Skeletal muscle cell (primary cell): ENCODE data around the gene ATP5F1D.

Experiments used
- DNase-seq: peaks from one replicate; pipeline ENCODE4 v3.0.0-alpha.2; 2010; ENCODE audit warnings: low read depth
- H3K4me3 ChIP-seq: 2 replicates; pipeline ENCODE4 v1.5.1; 2011; ENCODE audit warnings: low read depth, mild to moderate bottlenecking, control low read depth, low read length, moderate library complexity

Gene ATP5F1D

DNA sequence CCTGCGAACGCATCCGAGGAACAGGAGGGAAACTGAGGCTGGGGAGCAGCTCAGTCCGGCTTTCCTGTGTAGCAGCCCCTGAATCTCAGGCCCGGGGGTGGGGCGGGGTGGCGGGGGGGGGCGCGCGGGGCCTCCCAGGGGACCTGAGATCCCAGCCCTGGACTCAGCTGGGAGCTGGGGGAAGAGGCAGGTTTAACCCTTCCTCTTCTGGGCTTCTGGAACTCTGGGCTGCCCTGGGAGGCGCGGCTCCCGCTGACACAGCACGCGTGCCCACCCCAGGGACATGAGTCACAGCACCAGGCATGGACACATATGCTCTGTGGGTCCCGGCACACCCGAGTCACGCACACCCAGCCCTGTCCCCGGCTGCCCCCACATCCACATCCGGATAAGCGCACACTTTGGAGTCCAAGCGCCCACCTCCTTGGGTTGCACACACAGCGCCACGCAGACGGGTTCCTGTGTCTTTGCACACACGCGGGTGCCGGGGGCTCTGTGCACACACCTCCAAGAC is 24.1 kb downstream of the ATP5F1D start:
- peak; percentile 66 for DNase-seq
- H3K4me3 ChIP-seq, result peak overlapping the region; percentile 56

DNA sequence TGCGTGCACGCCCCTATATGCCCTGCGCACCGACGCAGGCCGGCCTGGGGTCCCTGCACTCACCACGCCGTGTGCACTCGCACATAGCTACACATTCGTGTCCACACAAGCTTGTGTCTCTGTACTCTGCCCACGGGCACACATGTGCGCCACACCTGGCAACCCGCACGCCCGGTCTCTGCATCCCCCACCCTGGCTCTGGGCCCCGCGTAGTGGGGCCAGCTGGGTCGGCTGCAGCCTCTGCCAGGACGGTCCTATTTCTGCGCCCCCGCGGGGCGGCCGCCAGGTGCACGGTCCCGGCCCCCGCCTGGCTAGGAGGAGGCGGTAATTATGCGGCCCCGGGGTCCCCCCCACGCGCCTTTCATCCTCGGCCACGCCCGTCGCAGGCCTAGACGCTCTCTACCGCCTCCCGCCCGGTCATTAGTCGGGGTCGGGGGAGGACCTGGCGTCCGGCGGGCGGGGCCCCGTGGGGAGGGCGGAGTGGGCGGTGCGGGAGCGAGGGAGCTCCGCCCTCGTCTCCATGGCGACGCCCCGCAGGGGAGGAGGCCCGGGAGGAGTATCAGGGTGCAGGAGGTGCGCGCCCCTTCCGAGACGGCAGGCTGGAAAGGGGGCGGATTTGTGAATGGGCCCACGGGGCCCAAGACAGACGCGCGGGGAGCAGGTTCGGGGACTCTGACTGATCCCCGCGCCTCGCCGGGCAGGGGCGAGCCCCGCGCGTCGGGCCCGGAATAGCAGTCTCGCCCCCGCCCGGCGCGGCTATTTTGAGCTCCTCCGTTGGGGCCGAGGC is 24.8 kb downstream of the ATP5F1D start:
- H3K4me3 ChIP-seq, result peak overlapping the region; percentile 56
- DNase-seq, result no peak

DNA sequence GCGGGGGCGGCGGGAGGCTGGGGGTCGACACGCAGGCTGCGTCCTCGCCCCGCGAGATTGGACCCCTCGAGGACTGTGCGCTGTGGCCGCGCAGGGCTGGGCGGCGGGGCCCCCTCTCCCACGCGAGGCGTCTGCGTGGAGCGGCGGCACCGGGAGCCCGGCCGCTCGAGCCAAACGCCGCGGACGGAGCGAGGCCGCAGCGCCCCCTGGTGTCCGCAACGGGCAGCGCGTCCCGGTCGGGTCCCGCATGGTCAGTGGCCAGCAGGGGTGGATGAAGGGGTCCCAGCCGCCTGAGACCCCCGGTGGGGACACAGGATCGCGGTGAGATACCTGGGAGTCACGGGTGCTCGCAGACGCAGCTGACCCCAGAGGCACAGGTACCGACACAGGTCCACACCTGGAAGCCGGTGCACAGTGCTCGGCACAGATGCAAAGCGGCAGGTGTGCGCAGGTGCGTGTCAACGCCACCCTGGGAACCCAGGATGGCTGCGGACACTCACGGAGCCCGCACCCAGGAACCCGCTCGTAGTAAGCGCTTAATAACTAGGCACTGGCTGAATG is 25.4 kb downstream of the ATP5F1D start:
- DNase-seq, result no peak
- peak overlapping the region; percentile 56 for H3K4me3 ChIP-seq

DNA sequence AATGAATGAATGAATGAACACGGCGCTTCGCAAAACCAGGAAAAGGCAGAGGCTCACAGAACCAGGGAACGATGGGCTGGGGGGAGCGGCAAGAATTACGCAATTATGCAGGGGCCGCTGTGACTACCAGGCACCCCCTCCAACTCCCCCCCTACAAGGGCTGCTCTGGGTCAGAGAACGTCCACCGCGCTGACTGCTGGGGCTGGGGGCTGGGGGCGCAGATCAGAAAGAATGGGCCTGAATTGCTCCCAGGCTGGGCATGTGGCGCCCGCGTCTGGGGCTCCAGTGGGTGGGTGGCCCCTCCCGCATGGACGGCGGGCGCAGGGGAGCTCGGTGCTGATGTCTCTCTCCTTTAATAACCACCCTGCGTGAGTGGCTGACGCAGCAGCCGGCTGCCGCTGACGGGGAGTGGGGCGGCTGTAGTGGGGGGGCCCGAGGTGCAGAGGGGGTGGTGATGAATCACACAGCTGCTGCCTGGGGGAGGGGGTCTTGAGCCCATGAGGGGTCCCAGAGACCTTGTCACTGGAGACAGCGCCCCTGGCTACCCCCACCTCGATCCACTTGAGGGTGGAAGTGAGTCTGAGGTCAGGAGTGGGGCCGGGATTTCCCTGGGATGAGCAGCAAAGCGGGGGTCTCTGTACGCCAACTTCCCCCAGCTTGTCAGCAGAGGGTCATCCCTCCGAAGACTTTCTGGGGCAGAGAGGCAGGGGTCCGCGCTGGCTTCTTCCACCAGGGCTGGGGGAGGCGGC is 26.1 kb downstream of the ATP5F1D start:
- peak overlapping the region; percentile 56 for H3K4me3 ChIP-seq
- no peak for DNase-seq

DNA sequence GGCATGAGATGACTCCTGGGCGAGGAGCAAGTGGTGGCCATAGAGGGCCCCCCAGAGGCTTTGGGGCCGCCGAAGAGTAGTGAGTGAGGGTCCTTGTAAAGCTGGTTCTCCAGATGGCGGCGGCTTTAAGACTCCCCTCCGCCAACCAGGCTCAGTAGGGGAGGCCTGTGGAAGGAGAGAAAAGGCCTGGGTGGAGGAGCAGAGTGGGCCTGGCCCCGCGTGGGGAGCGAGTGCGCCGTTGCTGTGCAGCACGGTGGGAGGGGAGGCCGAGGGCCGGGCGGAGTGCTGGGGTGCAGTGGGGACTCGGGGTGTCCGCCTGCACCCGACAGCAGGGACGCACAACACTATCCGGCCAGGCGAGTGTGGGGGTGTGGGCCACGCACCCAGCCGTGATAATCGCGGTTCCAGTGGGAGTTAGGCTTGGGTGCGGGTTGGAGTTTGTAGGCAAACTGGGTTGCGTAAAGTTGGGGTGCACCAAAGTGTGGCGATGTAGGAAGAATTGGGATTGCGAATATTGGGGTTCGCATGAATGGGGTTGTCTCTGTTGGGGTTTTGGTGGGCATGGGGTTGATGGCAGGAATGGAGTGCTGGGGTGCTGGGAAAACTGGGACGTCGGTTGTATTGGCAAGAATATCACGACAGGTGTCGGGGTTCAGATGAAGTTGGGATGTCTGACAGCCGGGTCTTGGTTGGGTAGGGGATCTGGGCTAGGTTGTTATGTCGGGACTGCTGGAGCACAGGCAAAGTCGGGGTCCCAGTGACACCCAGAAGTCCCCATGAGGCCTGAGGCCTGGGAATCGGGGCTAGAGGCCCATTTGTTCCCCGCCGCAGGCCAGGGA is 26.9 kb downstream of the ATP5F1D start:
- no peak overlapping the region for H3K4me3 ChIP-seq
- DNase-seq, result no peak

GRCh38 chr19:1269065-1269477 is 27.5 kb downstream of the ATP5F1D start, which contains the start of gene CIRBP:
Gene CIRBP, plus strand, starts transcription at chr19:1269332. Its CDS starts 1,602 bp downstream, at chr19:1270934.
- H3K4me3 ChIP-seq, result peak within 1 kb of the TSS; percentile 69
- peak; percentile 95 for DNase-seq

GRCh38 chr19:1269478-1270212 is 28.1 kb downstream of the ATP5F1D start:
- peak; percentile 67 for DNase-seq

DNA sequence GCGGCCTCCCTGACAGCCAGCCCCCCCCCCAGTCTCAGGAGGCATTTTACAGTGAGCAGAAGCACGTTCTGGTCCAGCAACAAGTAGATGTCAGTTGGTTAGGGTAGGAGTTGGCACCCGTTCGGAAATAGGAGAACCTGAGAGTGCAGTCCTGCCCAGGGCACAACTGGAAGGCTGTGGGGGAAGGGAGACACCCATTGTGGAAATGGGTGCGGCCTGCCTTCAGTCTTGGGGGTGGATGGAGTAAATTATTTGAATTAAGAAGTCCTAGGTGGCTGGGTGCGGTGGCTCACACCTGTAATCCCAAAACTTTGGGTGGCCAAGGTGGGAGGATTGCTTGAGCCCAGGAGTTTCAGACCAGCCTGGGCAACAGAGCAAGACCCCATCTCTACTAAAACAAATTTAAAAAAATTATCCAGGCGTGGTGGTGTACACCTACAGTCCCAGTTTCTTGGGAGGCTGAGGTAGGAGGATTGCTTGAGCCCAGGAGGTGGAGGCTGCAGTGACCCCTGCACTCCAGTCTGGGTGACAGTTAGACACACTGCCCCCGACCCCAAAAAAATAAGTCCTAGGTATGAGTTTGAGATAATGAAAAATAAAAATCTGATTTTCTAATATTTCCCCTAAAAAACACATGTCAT is 28.8 kb downstream of the ATP5F1D start:
- DNase-seq, result no peak
- H3K4me3 ChIP-seq, result peak overlapping the region; percentile 69

More at GRCh38 chr19:1269478-1270212, 28.1 kb downstream of the ATP5F1D start:
- H3K4me3 ChIP-seq, result peak overlapping the region; percentile 69

DNA sequence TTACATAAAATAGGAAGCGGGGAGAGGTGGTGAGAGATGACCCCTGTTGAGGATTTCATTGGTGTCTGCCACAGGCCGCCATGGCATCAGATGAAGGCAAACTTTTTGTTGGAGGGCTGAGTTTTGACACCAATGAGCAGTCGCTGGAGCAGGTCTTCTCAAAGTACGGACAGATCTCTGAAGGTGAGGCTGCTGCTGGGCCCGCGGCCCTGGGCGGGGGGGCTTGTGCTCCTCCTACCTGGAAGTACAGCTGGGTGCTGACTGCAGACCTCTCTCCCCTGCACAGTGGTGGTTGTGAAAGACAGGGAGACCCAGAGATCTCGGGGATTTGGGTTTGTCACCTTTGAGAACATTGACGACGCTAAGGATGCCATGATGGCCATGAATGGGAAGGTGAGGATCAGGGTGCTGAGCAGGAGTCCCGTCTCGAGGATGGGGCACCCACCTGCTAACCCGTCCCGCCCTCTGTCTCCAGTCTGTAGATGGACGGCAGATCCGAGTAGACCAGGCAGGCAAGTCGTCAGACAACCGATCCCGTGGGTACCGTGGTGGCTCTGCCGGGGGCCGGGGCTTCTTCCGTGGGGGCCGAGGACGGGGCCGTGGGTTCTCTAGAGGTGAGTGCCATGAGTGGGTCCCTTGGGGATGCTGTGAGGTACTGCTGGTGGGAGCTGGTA is 29.4 kb downstream of the ATP5F1D start:
- DNase-seq, result no peak
- H3K4me3 ChIP-seq, result peak overlapping the region; percentile 69

DNA sequence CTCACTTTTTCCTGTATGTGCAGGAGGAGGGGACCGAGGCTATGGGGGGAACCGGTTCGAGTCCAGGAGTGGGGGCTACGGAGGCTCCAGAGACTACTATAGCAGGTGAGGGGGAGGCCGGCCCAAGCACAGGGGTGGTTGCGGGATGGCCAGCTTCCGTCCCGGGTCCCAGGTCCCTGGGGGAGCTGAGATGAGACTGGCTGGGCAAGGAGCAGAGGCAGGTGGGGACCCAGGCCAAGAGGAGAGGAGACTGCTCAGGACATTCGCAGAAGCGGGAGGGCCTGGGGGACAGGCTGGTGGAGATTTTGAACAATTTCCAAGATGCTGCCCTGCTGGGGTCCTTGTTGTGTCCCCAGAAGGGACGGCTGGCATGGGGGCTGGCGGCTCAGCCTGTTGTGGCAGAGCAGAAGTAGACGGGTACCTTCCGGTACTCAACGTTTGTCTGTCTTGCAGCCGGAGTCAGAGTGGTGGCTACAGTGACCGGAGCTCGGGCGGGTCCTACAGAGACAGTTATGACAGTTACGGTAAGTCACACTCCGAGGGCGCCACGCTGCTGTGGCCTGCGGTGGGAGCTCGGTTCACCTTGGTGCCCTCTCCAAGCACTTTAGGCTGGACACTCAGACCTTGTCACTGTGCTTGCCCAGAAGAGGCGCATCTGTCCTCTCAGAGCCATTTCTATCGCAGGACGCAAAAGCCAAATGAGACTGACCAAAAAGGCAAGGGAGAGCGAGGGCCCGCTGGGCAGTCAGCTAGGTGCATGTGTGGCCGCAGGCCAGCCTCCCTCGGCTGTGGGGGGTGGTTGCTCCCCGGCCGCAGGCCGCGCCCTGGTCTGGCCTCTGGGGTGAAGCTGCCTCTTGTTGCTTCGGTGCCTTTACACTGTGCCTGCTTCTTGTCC is 30.2 kb downstream of the ATP5F1D start:
- DNase-seq, result no peak
- H3K4me3 ChIP-seq, result no peak overlapping the region

DNA sequence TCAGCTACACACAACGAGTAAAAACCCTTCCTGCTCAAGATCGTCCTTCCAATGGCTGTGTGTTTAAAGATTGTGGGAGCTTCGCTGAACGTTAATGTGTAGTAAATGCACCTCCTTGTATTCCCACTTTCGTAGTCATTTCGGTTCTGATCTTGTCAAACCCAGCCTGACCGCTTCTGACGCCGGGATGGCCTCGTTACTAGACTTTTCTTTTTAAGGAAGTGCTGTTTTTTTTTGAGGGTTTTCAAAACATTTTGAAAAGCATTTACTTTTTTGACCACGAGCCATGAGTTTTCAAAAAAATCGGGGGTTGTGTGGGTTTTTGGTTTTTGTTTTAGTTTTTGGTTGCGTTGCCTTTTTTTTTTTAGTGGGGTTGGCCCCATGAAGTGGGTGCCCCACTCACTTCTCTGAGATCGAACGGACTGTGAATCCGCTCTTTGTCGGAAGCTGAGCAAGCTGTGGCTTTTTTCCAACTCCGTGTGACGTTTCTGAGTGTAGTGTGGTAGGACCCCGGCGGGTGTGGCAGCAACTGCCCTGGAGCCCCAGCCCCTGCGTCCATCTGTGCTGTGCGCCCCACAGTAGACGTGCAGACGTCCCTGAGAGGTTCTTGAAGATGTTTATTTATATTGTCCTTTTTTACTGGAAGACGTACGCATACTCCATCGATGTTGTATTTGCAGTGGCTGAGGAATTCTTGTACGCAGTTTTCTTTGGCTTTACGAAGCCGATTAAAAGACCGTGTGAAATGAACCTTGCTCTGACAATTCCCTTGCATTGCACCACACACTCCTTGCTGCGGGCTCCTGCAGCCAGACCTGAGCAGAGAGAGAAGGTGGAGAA is 31.1 kb downstream of the ATP5F1D start:
- no peak for DNase-seq
- H3K4me3 ChIP-seq, result no peak overlapping the region

DNA sequence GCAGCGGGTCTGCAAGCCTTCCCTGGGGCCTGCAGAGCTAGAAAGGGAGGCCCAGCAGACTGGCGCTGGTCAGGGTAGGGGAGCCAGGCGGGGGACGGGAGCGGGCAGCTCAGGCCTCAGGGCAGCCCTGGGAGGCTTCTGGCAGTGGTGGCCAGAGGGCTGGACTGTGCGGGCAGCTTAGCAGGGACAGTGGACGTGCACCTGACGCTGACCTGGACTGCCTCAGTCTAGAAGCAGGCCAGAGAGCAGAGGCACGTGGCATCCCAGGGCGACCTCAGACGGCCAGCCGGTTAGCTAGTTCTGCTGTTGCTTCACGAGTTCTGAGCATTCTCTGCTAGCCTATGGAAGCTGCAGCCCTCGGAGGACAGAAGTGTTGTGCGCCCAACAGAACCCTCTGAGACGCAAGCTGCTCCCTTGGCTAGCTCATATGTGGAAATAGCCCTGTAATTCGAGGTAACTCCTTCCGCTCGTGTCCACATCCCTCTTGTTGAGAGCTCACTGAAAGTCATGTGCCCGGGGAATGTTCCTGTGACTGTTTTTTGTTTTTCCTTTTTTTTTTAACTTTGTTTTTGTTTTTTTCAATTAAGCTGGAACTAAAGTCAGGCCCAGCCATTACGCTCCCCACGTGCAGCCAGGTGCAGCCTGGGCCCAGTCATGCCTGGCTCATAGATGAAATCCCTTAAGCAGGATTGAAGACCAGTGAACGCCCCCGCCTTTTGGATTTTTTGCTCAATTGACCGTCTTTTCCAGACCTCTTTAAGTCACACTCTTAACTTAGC is 31.9 kb downstream of the ATP5F1D start:
- no peak for DNase-seq
- H3K4me3 ChIP-seq, result no peak overlapping the region

GRCh38 chr19:1274081-1274851 is 32.7 kb downstream of the ATP5F1D start:
- DNase-seq, result no peak
- peak overlapping the region; percentile 75 for H3K4me3 ChIP-seq

- H3K4me3 ChIP-seq, result peak overlapping the region; percentile 75
- no peak for DNase-seq
Observed at GRCh38 chr19:1274852-1275259, 33.3 kb downstream of the ATP5F1D start.
